SK-N-SH (cell line): ENCODE data around the gene SH2D5.

Source experiments
- CTCF ChIP-seq: fragments of 200-600 bp; sonication (generic); IDR thresholded peaks from 2 replicates; pipeline ENCODE4 v1.6.1; 2017; ENCODE audit warnings: antibody characterized with exemption, mild to moderate bottlenecking, moderate library complexity
- ELF1 ChIP-seq: IDR thresholded peaks from 2 replicates; pipeline ENCODE4 v1.4.0; 2012
- EZH2phosphoT487 ChIP-seq: fragments of 200-600 bp; sonication (generic); IDR thresholded peaks from 2 replicates; pipeline ENCODE4 v1.6.1; 2017; ENCODE audit warnings: low read depth, mixed run types, mild to moderate bottlenecking, antibody characterized with exemption, moderate library complexity, borderline replicate concordance
- JUND ChIP-seq: IDR thresholded peaks from 2 replicates; pipeline ENCODE4 v1.4.0; 2012
- MXI1 ChIP-seq: IDR thresholded peaks from 2 replicates; pipeline ENCODE4 v1.6.1; 2012; ENCODE audit warnings: mild to moderate bottlenecking, low read depth, low read length, improper control_type of control experiment
- NRF1 ChIP-seq: IDR thresholded peaks from 2 replicates; pipeline ENCODE4 v1.6.1; 2012; ENCODE audit warnings: low read depth, mild to moderate bottlenecking, low read length
- POLR2AphosphoS5 ChIP-seq: IDR thresholded peaks from 2 replicates; pipeline ENCODE4 v1.6.1; 2012; ENCODE audit warnings: low read depth, low read length
- RAD21 ChIP-seq: IDR thresholded peaks from 2 replicates; pipeline ENCODE4 v1.6.1; 2012; ENCODE audit warnings: mild to moderate bottlenecking, low read length
- SIN3A ChIP-seq: IDR thresholded peaks from 2 replicates; pipeline ENCODE4 v1.6.1; 2012; ENCODE audit warnings: low read depth, mild to moderate bottlenecking, low read length, moderate library complexity, borderline replicate concordance
- TAF1 ChIP-seq: IDR thresholded peaks from 2 replicates; pipeline ENCODE4 v1.6.1; 2012; ENCODE audit warnings: low read depth, mild to moderate bottlenecking, low read length, moderate library complexity, borderline replicate concordance
- USF2 ChIP-seq: fragments of 150-350 bp; IDR thresholded peaks from 2 replicates; pipeline ENCODE4 v1.6.1; 2017; ENCODE audit warnings: antibody characterized with exemption, low read length, low read depth, borderline replicate concordance

- no peak for TF ChIP-seq MXI1
- TF ChIP-seq NRF1, result no peak
- no peak for TF ChIP-seq CTCF
- TF ChIP-seq TAF1, result no peak
- no peak for TF ChIP-seq RAD21
- no peak for TF ChIP-seq EZH2phosphoT487
- no peak for TF ChIP-seq USF2
- TF ChIP-seq SIN3A, result no peak
- TF ChIP-seq POLR2AphosphoS5, result no peak
- no peak for TF ChIP-seq JUND
- TF ChIP-seq ELF1, result no peak
Measured at GRCh38 chr1:20697563-20697962, 34.9 kb downstream of the SH2D5 start.
